AG20443 (cell line): ENCODE data around the gene PRAMEF4.
"Not testable (repeated sequence)": the region's sequence is repeated elsewhere in the genome, so short reads cannot be mapped to it uniquely, and the experiment has no call there.

ENCODE experiments used
- DNase-seq: peaks from one replicate; pipeline ENCODE4 v3.0.0; 2012; ENCODE audit warnings: low spot score, mixed read lengths

PRAMEF4 gene

DNA sequence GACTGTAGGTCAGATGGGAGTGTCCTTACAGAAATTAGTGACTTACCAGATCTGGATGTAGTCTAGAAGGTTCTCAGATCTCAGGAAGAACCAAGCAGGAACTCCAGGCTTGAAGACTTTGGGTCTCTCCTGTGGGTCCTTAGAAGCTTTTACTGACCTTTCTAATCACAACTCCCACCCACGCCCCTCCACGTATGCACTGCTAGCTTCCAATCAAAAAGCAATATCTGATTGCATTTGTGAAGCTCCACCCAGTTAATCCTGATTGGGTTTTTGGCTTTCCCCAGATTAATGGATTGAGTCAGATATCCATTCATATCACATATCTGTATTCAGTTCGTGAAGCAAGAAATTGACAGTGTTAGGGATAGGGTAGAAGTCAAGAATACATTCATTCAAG, at the start of gene PRAMEF4:
PRAMEF4 (minus strand) TSS at position 101 of the 400 bp plus-strand sequence. CDS start 2,807 bp downstream, outside the sequence.
- not testable (repeated sequence) for DNase-seq

DNA sequence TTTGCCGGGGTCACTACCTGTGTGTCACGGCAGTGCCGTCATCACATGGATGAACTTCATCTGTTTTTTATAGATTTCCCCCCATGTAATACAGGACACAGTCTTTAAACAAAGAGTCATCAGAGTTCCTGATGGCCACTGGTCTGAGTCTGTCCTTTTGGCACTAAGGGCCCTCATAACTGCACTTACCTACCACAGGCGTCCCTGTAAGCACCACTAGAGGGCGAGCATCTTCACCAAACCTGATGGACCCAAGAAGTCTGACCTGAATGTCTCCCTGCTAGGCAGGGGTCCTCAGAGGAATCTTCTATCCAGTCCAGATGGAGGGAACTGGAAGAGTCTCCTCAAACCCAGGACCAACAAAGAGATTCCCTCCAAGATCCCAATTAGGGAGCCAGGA, 38.4 kb upstream of the PRAMEF4 start:
- DNase-seq = not testable (repeated sequence)

DNA sequence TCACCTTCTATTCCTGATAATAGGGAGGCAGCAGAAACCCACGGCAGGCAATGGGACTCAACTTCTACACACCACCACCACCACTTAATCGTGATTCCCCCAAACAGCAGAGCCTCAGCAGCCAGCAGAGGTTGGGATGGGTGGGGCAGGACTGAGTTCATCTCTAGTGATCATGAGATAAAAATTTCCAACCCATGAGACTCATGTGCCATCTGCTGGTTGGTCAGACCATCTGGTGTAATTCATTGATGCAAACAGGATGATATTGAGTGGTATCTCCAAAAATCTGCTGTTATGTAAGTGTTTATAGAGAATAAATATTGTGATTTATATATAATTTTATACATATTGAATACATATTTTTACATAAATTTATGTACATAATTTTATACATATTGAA, 35.7 kb upstream of the PRAMEF4 start:
- DNase-seq = not testable (repeated sequence)

- not testable (repeated sequence) for DNase-seq
These were observed 30.3 kb upstream of the PRAMEF4 start, which contains the start of gene PRAMEF7 for GRCh38 chr1:12916310-12916709. Gene PRAMEF7 (plus strand): TSS chr1:12916610. CDS start chr1:12917693, 1,083 bp downstream.

DNA sequence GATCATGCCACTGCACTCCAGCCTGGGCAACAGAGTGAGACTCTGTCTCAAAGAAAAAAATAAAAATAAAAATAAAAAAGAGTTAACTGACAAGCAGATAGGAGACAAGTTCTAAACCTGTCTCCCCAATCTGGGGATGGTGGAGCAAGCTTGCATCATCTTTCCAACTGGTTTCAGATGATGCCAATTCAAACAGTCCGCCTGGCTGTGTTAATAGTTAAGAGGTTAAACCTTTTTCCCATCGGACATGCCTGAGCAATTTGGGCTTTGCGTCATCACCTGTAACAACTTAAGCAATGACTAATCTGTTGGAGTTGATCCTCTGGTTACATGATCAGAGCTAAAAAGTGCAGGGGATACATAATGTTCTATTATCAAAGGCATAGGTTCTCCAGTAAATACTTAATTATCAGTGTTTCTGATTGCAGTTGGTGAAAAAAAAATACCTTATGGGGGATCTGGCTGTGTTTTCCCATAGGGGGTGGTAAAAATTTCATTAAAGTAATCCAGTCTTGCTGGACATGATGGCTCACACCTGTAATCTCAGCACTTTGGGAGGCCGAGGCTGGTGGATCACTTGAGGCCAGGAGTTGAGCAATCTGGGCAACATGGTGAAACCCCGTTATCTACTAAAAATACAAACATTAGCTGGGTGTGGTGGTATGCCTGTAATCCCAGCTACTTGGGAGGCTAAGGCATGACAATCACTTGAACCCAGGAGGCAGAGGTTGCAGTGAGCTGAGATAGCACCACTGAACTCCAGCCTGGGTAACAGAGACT, 18.0 kb upstream of the PRAMEF4 start:
- DNase-seq = not testable (repeated sequence)

GRCh38 chr1:12899186-12899585, 13.2 kb upstream of the PRAMEF4 start:
- DNase-seq = not testable (repeated sequence)

DNA sequence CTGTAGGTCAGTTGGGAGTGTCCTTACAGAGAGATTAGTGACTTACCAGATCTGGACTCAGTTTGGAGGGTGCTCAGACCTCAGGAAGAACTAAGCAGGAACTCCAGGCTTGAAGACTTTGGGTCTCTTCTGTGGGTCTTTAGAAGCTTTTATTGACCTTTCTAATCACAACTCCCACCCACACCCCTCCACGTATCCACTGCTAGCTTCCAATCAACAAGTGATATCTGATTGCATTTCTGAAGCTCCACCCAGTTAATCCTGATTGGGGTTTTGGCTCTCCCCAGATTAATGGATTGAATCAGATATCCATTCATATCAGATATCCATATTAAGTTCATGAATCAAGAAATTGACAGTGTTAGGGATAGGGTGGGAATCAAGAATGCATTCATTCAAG, 12.2 kb upstream of the PRAMEF4 start, which contains the start of gene PRAMEF10:
PRAMEF10 (minus strand) TSS at position 101 of the 400 bp plus-strand sequence. CDS start 2,423 bp downstream, outside the sequence.
- DNase-seq = not testable (repeated sequence)

DNA sequence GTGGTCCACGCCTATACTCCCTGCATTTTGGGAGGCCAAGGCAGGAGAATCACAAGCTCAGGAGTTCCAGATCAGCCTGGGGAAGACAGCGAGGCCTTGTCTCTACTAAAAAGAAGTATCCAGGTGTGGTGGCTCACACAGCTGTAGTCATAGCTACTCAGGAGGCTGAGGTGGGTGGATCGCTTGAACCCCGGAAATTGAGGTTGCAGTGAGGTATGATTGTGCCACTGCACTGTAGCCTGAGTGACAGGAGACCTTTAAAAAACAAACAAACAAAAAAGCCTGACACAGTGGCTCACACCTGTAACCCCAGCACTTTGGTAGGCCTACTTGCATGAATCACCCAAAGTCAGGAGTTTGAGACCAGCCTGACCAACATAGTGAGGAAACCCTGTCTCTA, 7.5 kb downstream of the PRAMEF4 start:
- not testable (repeated sequence) for DNase-seq

- not testable (repeated sequence) for DNase-seq
These were observed 22.7 kb downstream of the PRAMEF4 start for GRCh38 chr1:12863131-12863880.

- not testable (repeated sequence) for DNase-seq
These were observed 29.2 kb downstream of the PRAMEF4 start, which contains the start of gene PRAMEF2 for GRCh38 chr1:12856786-12857185. Gene PRAMEF2 (plus strand): TSS chr1:12857086. CDS start chr1:12859010, 1,924 bp downstream.

- DNase-seq = peak; percentile 43
These were observed 34.2 kb downstream of the PRAMEF4 start for GRCh38 chr1:12851779-12852178.

- DNase-seq = not testable (repeated sequence)
These were observed 37.4 kb downstream of the PRAMEF4 start, which contains the start of gene HNRNPCL1 for GRCh38 chr1:12848620-12849019. Gene HNRNPCL1 (minus strand): TSS chr1:12848720. CDS start chr1:12848289, 431 bp downstream.

DNA sequence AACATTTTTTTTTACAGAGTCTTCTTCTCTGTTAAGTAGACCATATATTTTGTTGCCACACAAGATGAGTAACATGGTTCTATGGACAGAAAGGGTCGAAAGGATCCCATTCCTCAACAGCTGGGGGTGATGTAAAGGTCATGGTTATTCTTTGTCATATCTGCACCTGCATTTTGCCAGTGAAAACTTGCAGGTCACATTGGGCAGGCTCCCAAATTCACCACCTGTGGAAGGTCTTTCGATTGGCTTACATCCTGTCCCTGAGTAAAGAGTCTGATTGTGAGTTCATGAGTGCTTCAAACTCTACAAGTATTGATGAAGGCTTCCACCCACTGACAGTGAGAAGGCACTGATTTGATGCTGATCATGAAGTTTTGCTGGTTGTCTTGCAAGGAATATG, 52.8 kb downstream of the PRAMEF4 start:
- DNase-seq = not testable (repeated sequence)

DNA sequence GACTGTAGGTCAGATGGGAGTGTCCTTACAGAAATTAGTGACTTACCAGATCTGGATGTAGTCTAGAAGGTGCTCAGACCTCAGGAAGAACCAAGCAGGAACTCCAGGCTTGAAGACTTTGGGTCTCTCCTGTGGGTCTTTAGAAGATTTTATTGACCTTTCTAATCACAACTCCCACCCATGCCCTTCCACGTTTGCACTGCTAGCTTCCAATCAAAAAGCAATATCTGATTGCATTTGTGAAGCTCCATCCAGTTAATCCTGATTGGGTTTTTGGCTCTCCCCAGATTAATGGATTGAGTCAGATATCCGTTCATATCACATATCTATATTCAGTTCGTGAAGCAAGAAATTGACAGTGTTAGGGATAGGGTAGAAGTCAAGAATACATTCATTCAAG, 54.7 kb downstream of the PRAMEF4 start, which contains the start of gene PRAMEF11:
PRAMEF11 (minus strand) TSS at position 101 of the 400 bp plus-strand sequence. CDS start 2,621 bp downstream, outside the sequence.
- not testable (repeated sequence) for DNase-seq
